Brain microvascular endothelial cell (primary cell): ENCODE data around the gene PARS2.

Experiments used
- DNase-seq: peaks from one replicate; pipeline ENCODE4 v3.0.0-alpha.2; 2020
- H3K27ac ChIP-seq: fragments of 250-450 bp; sonication (Bioruptor Pico); 2 replicates; pipeline ENCODE4 v1.5.1; 2020; ENCODE audit warnings: mild to moderate bottlenecking, moderate library complexity
- H3K27me3 ChIP-seq: fragments of 250-450 bp; sonication (Bioruptor Pico); replicated peaks from 2 replicates; pipeline ENCODE4 v1.5.1; 2020; ENCODE audit warnings: mild to moderate bottlenecking
- H3K36me3 ChIP-seq: fragments of 250-450 bp; sonication (Bioruptor Pico); replicated peaks from 2 replicates; pipeline ENCODE4 v1.5.1; 2020; ENCODE audit warnings: mild to moderate bottlenecking
- H3K4me3 ChIP-seq: 2 replicates; pipeline ENCODE4 v1.5.1; 2011; ENCODE audit warnings: low read depth, mild to moderate bottlenecking, control low read depth, low read length, moderate library complexity
- in situ Hi-C: cut with HindIII; loops from 2 replicates; pipeline ENCODE4 v1.10.0; 2017; ENCODE audit warnings: low sequenced_read_pairs, low pct_ligation_motif_present
- TF ChIP-seq, protein P1 (sequence below): IDR thresholded peaks from 2 replicates; pipeline ENCODE4 v1.5.1; 2011; ENCODE audit warnings: low read depth, mild to moderate bottlenecking, moderate library complexity, low read length, control low read depth, inconsistent platforms; ENCODE audit errors: missing control alignments

The PARS2 gene

DNA sequence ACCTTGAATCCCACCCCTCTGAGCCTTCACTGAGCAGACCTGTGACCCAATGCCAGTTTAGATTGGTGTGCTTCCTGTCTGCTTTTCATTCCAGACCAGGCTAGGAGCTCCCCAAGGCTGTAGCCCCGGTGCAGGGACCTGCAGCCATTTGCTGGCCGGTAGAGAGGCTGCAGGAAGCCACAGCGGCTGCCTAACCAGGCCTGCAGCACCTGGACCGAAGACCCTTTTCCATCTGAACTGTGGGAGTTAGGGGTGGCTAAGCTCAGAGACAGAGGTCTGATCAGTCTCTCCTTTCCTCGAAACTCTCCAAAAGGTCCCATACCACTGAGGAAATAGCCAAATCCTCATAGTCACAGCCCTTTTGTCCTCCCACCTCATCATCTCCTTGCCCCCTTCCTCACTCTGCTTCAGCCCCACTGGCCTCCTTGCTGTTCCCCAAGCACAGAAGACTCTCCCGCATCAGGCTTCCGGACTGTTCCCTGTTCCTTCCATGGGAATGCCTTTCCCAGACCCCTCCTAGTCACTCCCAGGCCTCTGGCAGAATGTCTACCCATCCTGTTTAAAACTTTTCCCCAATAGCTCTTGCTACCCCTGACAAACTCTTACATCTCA lies 49.3 kb downstream of the PARS2 start:
- DNase-seq: no peak
- Histone ChIP-seq H3K27me3 (no peaks in the 10 kb centered on the region), H3K36me3 (peaks cover 11% of the 10 kb centered on the region), H3K4me3 (no peak overlapping the region), H3K27ac (no peak overlapping the region)
- in situ Hi-C loops: no loop called here
- TF ChIP-seq, protein P1, sequence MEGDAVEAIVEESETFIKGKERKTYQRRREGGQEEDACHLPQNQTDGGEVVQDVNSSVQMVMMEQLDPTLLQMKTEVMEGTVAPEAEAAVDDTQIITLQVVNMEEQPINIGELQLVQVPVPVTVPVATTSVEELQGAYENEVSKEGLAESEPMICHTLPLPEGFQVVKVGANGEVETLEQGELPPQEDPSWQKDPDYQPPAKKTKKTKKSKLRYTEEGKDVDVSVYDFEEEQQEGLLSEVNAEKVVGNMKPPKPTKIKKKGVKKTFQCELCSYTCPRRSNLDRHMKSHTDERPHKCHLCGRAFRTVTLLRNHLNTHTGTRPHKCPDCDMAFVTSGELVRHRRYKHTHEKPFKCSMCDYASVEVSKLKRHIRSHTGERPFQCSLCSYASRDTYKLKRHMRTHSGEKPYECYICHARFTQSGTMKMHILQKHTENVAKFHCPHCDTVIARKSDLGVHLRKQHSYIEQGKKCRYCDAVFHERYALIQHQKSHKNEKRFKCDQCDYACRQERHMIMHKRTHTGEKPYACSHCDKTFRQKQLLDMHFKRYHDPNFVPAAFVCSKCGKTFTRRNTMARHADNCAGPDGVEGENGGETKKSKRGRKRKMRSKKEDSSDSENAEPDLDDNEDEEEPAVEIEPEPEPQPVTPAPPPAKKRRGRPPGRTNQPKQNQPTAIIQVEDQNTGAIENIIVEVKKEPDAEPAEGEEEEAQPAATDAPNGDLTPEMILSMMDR: no peak

GRCh38 chr1:54711536-54711935 lies 52.8 kb downstream of the PARS2 start:
- H3K27ac ChIP-seq: no peak overlapping the region
- H3K27me3 ChIP-seq: no peaks in the 10 kb centered on the region
- H3K4me3 ChIP-seq: no peak overlapping the region
- TF ChIP-seq, protein P1: no peak
- in situ Hi-C loops: no loop called here
- H3K36me3 ChIP-seq: no peaks in the 10 kb centered on the region
- no peak for DNase-seq

GRCh38 chr1:54710841-54711240 lies 53.5 kb downstream of the PARS2 start:
- TF ChIP-seq, protein P1: no peak
- Histone ChIP-seq H3K36me3 (no peaks in the 10 kb centered on the region), H3K4me3 (no peak overlapping the region), H3K27me3 (no peaks in the 10 kb centered on the region), H3K27ac (no peak overlapping the region)
- in situ Hi-C loops: no loop called here
- DNase-seq: no peak

- Histone ChIP-seq H3K4me3 (no peak overlapping the region), H3K36me3 (no peaks in the 10 kb centered on the region), H3K27ac (no peak overlapping the region), H3K27me3 (no peaks in the 10 kb centered on the region)
- no peak for DNase-seq
- in situ Hi-C loops: no loop called here
- TF ChIP-seq, protein P1: no peak
These were observed 53.9 kb downstream of the PARS2 start for GRCh38 chr1:54710434-54710833.

DNA sequence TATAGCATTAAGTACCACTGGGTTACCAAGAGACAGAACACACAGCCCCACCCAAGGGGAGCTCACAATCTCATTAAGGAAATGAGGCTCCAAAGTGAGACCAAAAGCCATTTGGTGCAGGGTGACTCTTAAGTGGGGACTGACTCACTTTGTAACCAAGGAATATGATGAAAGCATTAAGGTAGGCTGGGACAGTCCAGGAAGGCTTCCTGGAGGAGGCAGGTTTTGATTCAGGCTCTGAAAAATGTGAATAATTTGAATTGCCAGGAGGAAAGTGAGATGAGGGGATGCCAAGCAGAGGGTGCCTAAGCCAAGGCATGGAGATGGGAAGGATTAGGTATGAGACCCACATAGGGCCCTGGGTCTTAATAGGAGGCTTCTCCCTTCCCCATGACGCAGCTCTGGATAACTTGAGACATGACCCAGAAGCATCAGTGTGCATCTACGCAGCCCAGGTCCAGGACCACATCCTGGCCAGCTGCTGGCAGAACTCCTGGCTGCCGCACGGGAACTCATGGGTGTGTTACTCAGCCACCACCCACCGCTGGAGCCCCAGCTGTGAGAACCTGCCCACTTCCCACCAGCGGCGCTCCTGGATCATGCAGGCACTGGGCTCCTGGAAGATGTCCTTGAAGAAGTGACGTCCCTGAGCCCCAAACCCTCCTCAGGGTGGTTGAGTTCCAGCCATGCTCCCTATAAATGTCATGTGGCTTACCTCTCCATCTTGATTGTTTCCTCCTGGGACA lies 54.6 kb downstream of the PARS2 start:
- DNase-seq: no peak
- in situ Hi-C loops: no loop called here
- Histone ChIP-seq H3K27ac (no peak overlapping the region), H3K4me3 (no peak overlapping the region), H3K27me3 (no peaks in the 10 kb centered on the region), H3K36me3 (no peaks in the 10 kb centered on the region)
- TF ChIP-seq, protein P1: no peak
